Thyroid gland (tissue), 4 donors: ENCODE results near the gene TEX19.

Experiments
- POLR2A ChIP-seq, 2 donors: fragments of 450-650 bp; IDR thresholded peaks; one replicate each; pipeline ENCODE4 v1.6.1; 2017; ENCODE audit warnings: antibody characterized with exemption in 2 of 2, mild to moderate bottlenecking in 2 of 2, moderate library complexity in 1 of 2
- TF ChIP-seq, protein P1 (sequence below), 6 experiments: fragments of 200-600 bp in 3 of 6; fragments of 450-650 bp in 3 of 6; sonication (generic) in 3 of 6; IDR thresholded peaks; one replicate each; pipeline ENCODE4 v1.5.1; 2016 to 2019; ENCODE audit warnings: antibody characterized with exemption in 6 of 6, mild to moderate bottlenecking in 2 of 6, inconsistent platforms in 1 of 6, moderate library complexity in 1 of 6

DNA sequence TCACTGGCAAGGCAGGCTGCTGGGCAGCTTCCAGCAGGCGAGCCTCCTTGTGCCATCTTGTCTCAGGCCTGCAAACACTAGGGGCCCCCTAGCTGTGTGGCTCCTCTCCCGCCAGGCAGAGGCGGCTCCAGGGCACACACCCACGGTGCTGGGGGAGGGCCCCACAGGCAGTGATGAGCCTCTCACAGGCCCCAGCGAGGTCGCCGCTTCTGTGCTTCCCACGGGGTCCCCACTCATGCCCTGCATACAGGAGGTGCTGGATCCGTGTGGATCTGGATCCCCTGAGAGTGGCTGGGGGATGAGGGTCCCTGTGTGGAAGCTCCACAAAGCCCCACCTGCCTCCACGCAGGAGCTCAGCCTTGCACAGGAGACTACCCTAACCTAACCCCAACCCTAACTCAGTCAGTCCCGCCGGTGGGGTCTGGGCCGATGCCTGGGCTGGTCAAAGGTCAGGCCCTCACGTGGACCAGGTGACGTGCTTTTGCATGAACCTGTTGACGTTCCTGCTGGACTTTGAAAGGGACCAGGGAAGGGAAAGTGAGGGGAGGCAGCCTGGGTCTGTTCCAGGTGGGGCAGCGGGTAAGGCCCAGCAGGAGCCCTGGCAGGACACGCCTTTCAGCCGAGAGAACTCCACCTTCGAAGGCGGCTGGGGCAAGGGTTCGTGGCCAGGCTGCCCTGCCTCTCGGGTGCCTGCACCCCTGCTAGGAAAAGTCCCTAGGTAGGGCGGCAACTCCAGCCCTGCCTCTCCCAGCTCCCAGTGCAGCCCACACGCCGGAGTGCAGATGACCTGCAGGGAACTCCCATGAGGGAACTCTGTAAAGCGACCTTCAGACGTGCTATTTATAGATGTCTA lies 30.7 kb upstream of the TEX19 start:
- TF ChIP-seq, protein P1, sequence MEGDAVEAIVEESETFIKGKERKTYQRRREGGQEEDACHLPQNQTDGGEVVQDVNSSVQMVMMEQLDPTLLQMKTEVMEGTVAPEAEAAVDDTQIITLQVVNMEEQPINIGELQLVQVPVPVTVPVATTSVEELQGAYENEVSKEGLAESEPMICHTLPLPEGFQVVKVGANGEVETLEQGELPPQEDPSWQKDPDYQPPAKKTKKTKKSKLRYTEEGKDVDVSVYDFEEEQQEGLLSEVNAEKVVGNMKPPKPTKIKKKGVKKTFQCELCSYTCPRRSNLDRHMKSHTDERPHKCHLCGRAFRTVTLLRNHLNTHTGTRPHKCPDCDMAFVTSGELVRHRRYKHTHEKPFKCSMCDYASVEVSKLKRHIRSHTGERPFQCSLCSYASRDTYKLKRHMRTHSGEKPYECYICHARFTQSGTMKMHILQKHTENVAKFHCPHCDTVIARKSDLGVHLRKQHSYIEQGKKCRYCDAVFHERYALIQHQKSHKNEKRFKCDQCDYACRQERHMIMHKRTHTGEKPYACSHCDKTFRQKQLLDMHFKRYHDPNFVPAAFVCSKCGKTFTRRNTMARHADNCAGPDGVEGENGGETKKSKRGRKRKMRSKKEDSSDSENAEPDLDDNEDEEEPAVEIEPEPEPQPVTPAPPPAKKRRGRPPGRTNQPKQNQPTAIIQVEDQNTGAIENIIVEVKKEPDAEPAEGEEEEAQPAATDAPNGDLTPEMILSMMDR (IDR thresholded peaks at IDR 0.05), result no peak
- TF ChIP-seq POLR2A (IDR thresholded peaks at IDR 0.05), result no peak
